B cell (primary cell): ENCODE data around the gene CCDC14. TPM values are rescaled to one million over a fixed set of nuclear protein-coding genes. Genes with fewer than 3 reads are reported as not detected.

Source experiments
- ATAC-seq: fragments of 200-7000 bp; cut with Tn5 transposase; one replicate; pipeline ENCODE4 v1.10.0; 2021; ENCODE audit warnings: low read depth, mild to moderate bottlenecking, moderate number of reproducible peaks, moderate library complexity
- CTCF ChIA-PET: fragments of 350-600 bp; sonication (Branson Sonifier 250); formaldehyde crosslinking; loops from one replicate; lab custom pipeline; 2021; ENCODE audit warnings: antibody characterized with exemption, inconsistent platforms; lab: Charles Lee
- POLR2A ChIA-PET: fragments of 350-600 bp; sonication (Branson Sonifier 250); formaldehyde crosslinking; loops from one replicate; lab custom pipeline; 2021; ENCODE audit warnings: antibody characterized with exemption; lab: Charles Lee
- DNase-seq: peaks from one replicate; pipeline ENCODE4 v3.0.0; 2013
- H2AFZ ChIP-seq: 2 replicates; pipeline ENCODE4 v1.6.1; 2012; ENCODE audit warnings: mild to moderate bottlenecking, low read depth, low read length; ENCODE audit not compliant: insufficient read depth, poor library complexity, severe bottlenecking
- H3K27ac ChIP-seq, 2 donors: 1 replicate in 1 of 2; 2 replicates in 1 of 2; pipeline ENCODE4 v1.5.1; 2012 to 2013; ENCODE audit warnings: low read length in 2 of 2, mild to moderate bottlenecking in 2 of 2, moderate library complexity in 1 of 2
- H3K27me3 ChIP-seq, 4 experiments: fragments of 200-600 bp in 1 of 4; sonication (generic) in 1 of 4; replicated peaks in 1 of 4; 1 replicate in 2 of 4; 2 replicates in 2 of 4; pipeline versions ENCODE4 v1.6.1 to v1.7.0; 2013 to 2016; ENCODE audit warnings: low read length in 3 of 4, mild to moderate bottlenecking in 2 of 4, mixed read lengths in 1 of 4, moderate library complexity in 1 of 4; ENCODE audit not compliant: insufficient read depth in 4 of 4, control insufficient read depth in 3 of 4; ENCODE audit errors: control extremely low read depth in 1 of 4
- H3K36me3 ChIP-seq, 2 experiments: replicated peaks in 1 of 2; 1 replicate in 1 of 2; 2 replicates in 1 of 2; pipeline versions ENCODE4 v1.6.1 to v1.7.1; 2013; ENCODE audit warnings: low read length in 1 of 2; ENCODE audit not compliant: insufficient read depth in 2 of 2, control insufficient read depth in 1 of 2; ENCODE audit errors: control extremely low read depth in 1 of 2, extremely low read depth in 1 of 2
- H3K4me1 ChIP-seq, 2 donors: fragments of 200-600 bp in 1 of 2; sonication (generic) in 1 of 2; 1 replicate in 1 of 2; 2 replicates in 1 of 2; pipeline versions ENCODE4 v1.5.1 to v1.6.1; 2013 to 2017; ENCODE audit warnings: low read length in 2 of 2; ENCODE audit not compliant: control insufficient read depth in 2 of 2, insufficient read depth in 2 of 2
- H3K4me2 ChIP-seq: replicated peaks from 2 replicates; pipeline ENCODE3; 2012; ENCODE audit warnings: mild to moderate bottlenecking, low read depth, low read length; ENCODE audit not compliant: poor library complexity, severe bottlenecking
- H3K4me3 ChIP-seq, 5 experiments: fragments of 200-600 bp in 1 of 5; sonication (generic) in 1 of 5; 1 replicate in 3 of 5; 2 replicates in 2 of 5; pipeline versions ENCODE4 v1.5.1 to v1.7.0; 2011 to 2016; ENCODE audit warnings: low read length in 4 of 5, mild to moderate bottlenecking in 4 of 5, low read depth in 2 of 5, control low read depth in 1 of 5, moderate library complexity in 1 of 5; ENCODE audit not compliant: insufficient read depth in 1 of 5; ENCODE audit errors: control extremely low read depth in 1 of 5, extremely low read depth in 1 of 5
- H3K79me2 ChIP-seq: fragments of 200-600 bp; sonication (generic); one replicate; pipeline ENCODE4 v1.6.0; 2016; ENCODE audit warnings: low read length; ENCODE audit not compliant: control insufficient read depth, insufficient read depth
- H3K9ac ChIP-seq: fragments of 200-600 bp; sonication (generic); 2 replicates; pipeline ENCODE4 v1.6.1; 2017; ENCODE audit warnings: mild to moderate bottlenecking, low read length, moderate library complexity
- H3K9me3 ChIP-seq, 3 donors: one replicate each; pipeline versions ENCODE4 v1.6.1 to v1.7.1; 2013; ENCODE audit warnings: low read length in 2 of 3; ENCODE audit not compliant: control insufficient read depth in 2 of 3, insufficient read depth in 1 of 3; ENCODE audit errors: control extremely low read depth in 1 of 3
- H4K20me1 ChIP-seq: 2 replicates; pipeline ENCODE4 v1.6.0; 2012; ENCODE audit warnings: mild to moderate bottlenecking, low read length; ENCODE audit not compliant: insufficient read depth, control insufficient read depth, poor library complexity, severe bottlenecking
- H3K27ac Mint-ChIP-seq: one replicate; pipeline ENCODE4 v1.8.0; 2021; ENCODE audit warnings: mixed read lengths
- H3K27me3 Mint-ChIP-seq: one replicate; pipeline ENCODE4 v1.8.0; 2021; ENCODE audit warnings: mixed read lengths
- H3K4me1 Mint-ChIP-seq: one replicate; pipeline ENCODE4 v1.8.0; 2021; ENCODE audit warnings: mixed read lengths
- H3K4me3 Mint-ChIP-seq: one replicate; pipeline ENCODE4 v1.8.0; 2021; ENCODE audit warnings: mixed read lengths
- H3K9me3 Mint-ChIP-seq: one replicate; pipeline ENCODE4 v1.8.0; 2022; ENCODE audit warnings: mixed read lengths; ENCODE audit not compliant: insufficient read depth
- CTCF ChIP-seq: fragments of 200-600 bp; IDR thresholded peaks from one replicate; pipeline ENCODE4 v1.8.0; 2022; ENCODE audit warnings: antibody characterized with exemption, mild to moderate bottlenecking
- EZH2 ChIP-seq: IDR thresholded peaks from 2 replicates; pipeline ENCODE4 v1.6.1; 2012; ENCODE audit warnings: borderline replicate concordance, low read depth, mild to moderate bottlenecking, moderate library complexity, low read length; ENCODE audit not compliant: insufficient read depth, poor library complexity, severe bottlenecking
- WGBS: methylation state at CpG from one replicate; pipeline ENCODE4 v1.1.5; 2013; ENCODE audit warnings: missing lambda C conversion rate; ENCODE audit not compliant: insufficient coverage; 5-methylcytosine and 5-hydroxymethylcytosine counted together
- intact Hi-C: fragments of 100-400 bp; cut with micrococcal nuclease; formaldehyde crosslinking; loops from one replicate; pipeline ENCODE4 v1.10.0; 2022
- polyA plus RNA-seq: library from polyadenylated mRNA; depleted of rRNA; stranded (reverse); fragments of >200 nt; gene quantifications from 2 replicates; pipeline ENCODE4 v1.2.3, GENCODE V29; 2012
- total RNA-seq, 2 donors: library from RNA; stranded (reverse); fragments of 120-200 nt in 1 of 2; gene quantifications; 1 replicate in 1 of 2; 2 replicates in 1 of 2; pipeline versions ENCODE4 v1.2.3 to v1.2.4, GENCODE V29; 2013 to 2022

Gene CCDC14
- total and polyA plus RNA-seq, 2 donors (not counting 1 experiment from before 2014, with no cell fraction given), result 35.3 to 54.2 TPM

GRCh38 chr3:123899300-123899865, 61.6 kb downstream of the CCDC14 start:
- ATAC-seq, result no peak
- H3K4me1 ChIP-seq, result no peaks in the 10 kb centered on the region
- Mint-ChIP-seq H3K9me3 (no peaks in the 10 kb centered on the region), H3K4me3 (no peak overlapping the region), H3K27ac (no peak overlapping the region), H3K4me1 (peaks cover 2% of the 10 kb centered on the region), H3K27me3 (peaks cover 12% of the 10 kb centered on the region)
- no peak for DNase-seq
- TF ChIP-seq EZH2, result no peak
- no peak for TF ChIP-seq CTCF
- H2AFZ ChIP-seq, result no peak overlapping the region
- WGBS, result 93% methylated on average over 5 of the region's 5 CpGs
- no peaks in the 10 kb centered on the region for H3K36me3 ChIP-seq
- ChIA-PET CTCF (no interaction called here), POLR2A (no interaction called here)
- H3K27me3 ChIP-seq, result no peaks in the 10 kb centered on the region
- no peak overlapping the region for H3K27ac ChIP-seq
- H3K9me3 ChIP-seq, result peaks cover 0 to 1% (median 0%) of the 10 kb centered on the region in 3 donors
- H4K20me1 ChIP-seq, result no peaks in the 10 kb centered on the region
- intact Hi-C loops, result no loop called here
- H3K4me2 ChIP-seq, result no peak overlapping the region
- no peak overlapping the region for H3K4me3 ChIP-seq
- H3K9ac ChIP-seq, result no peak overlapping the region
- H3K79me2 ChIP-seq, result no peaks in the 10 kb centered on the region

DNA sequence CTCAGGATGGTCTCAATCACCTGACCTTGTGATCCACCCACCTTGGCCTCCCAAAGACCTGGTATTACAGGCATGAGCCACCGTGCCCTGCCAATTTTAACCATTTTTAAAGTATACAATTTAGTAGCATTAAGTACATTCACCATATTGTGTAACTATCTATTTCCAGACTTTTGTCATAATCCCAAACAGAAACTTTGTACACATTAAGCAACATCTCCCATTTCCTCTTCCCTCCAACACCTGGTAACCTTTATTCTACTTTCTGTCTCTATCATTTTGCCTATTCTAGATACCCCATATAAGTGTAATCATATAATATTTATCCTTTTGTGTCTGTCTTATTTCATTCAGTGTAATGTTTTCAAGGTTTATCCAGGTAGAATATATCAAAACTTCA, 68.0 kb downstream of the CCDC14 start:
- no peak overlapping the region for H3K9ac ChIP-seq
- H3K27me3 Mint-ChIP-seq, result peaks cover 8% of the 10 kb centered on the region
- no peaks in the 10 kb centered on the region for H3K4me1 ChIP-seq
- no peaks in the 10 kb centered on the region for H3K27me3 ChIP-seq
- TF ChIP-seq CTCF (no peak), EZH2 (no peak)
- peaks cover 2% of the 10 kb centered on the region for H3K9me3 Mint-ChIP-seq
- H3K4me1 Mint-ChIP-seq, result peaks cover 2% of the 10 kb centered on the region
- CTCF ChIA-PET, result no interaction called here
- no CpG with 5 or more reads among the region's 1 CpG for WGBS
- no peaks in the 10 kb centered on the region for H3K79me2 ChIP-seq
- H3K4me3 ChIP-seq, result no peak overlapping the region
- H3K36me3 ChIP-seq, result no peaks in the 10 kb centered on the region
- intact Hi-C loops, result no loop called here
- H3K27ac Mint-ChIP-seq, result no peak overlapping the region
- no peak overlapping the region for H2AFZ ChIP-seq
- no peak overlapping the region for H3K27ac ChIP-seq
- POLR2A ChIA-PET, result no interaction called here
- DNase-seq (no peak), ATAC-seq (no peak)
- H3K4me2 ChIP-seq, result no peak overlapping the region
- H3K4me3 Mint-ChIP-seq, result no peak overlapping the region
- peaks cover 1 to 19% (median 9%) of the 10 kb centered on the region in 3 donors for H3K9me3 ChIP-seq
- no peaks in the 10 kb centered on the region for H4K20me1 ChIP-seq
